Esophagus squamous epithelium (tissue), 4 donors: ENCODE results near the gene KCNQ1.

Experiments used
- CTCF ChIP-seq, 6 experiments: fragments of 450-650 bp in 4 of 6; fragments of 200-600 bp in 2 of 6; sonication (generic) in 2 of 6; IDR thresholded peaks; one replicate each; pipeline ENCODE4 v1.5.1; 2016 to 2019; ENCODE audit warnings: antibody characterized with exemption in 6 of 6, mild to moderate bottlenecking in 4 of 6, moderate library complexity in 4 of 6
- POLR2A ChIP-seq, 4 donors: fragments of 450-650 bp; IDR thresholded peaks; one replicate each; pipeline ENCODE4 v1.6.1; 2017; ENCODE audit warnings: antibody characterized with exemption in 4 of 4, mild to moderate bottlenecking in 4 of 4, moderate library complexity in 3 of 4

DNA sequence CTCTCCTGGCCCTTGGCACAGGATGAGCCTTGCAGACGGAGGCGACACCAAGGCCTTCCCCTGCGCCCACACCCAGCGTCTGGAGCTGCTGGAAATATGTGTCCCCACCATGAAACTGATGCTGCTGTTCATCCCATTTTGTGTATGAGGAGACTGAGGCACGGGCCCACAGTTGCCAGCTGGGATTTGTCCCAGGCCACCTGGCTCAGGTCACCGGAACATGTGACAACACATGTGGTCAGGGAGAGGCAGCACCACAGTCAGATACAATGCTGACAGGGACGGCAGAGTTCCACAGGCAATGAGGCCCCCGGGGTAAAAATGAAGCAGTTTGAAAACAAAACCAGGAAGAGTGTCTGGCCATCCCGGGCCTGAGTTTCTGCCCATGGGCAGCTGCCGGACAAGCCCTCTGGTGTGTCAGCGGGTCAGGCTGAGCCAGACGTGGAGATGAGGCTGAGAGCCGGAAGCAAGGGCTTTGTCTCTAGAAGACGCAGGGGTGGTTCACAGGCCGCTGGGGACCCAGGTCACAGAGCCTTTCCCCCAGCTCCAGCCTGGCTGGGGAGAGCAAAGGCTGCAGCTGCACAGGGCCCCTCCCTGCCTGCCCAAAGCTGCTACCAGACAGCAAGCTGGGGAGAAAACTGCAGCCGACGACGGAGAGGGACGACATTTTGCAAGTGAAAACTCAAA lies 360.0 kb downstream of the KCNQ1 start:
- no peak for TF ChIP-seq POLR2A (IDR thresholded peaks at IDR 0.05)
- no peak for TF ChIP-seq CTCF (IDR thresholded peaks at IDR 0.05)
